ENCODE results near the gene HFE. TPM values are rescaled to one million over a fixed set of nuclear protein-coding genes. Genes with fewer than 3 reads are reported as not detected.

The HFE gene
- total and polyA plus RNA-seq, 2 of the 13 experiments (the other 11 are each of a cell fraction or from before 2014, with no cell fraction given) = 3.7 to 6.3 TPM

DNA sequence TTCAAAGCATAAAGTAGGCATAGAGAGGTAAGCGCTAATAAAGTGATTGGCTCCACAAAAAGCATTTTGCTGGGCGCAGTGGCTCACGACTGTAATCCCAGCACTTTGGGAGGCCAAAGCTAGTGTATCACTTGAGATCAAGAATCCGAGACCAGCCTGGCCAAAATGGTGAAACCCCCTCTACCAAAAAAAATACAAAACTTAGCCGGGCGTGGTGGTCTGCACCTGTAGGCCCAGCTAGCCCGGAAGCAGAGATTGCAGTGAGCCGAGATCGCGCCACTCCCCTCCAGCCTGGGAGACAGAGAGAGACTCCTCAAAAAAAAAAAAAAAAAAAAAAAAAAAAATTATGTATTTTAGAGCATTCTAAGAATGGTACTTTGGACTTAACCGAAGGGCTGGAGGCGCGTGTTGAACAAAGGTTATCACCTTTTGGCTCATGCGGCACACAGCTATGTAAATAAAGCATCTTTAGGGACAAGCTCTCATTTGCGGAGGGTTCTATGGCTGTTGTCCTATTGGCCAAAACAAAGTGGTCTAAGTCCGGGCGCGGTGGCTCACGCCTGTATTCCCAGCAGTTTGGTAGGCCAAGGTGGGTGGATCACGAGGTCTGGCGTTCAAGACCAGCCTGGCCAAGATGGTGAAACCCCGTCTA, 17.4 kb downstream of the HFE start (continued):
- peak; percentile 82 for TF ChIP-seq AGO2 (optimal IDR thresholded peaks at IDR 0.05; ENCODE audit: low read depth, low read length)
- peak; percentile 58; the same call in 1 of the 2 replicates for TF ChIP-seq SIX4 (CRISPR knock-in tag; IDR thresholded peaks at IDR 0.05)
- 0 out of 2 replicates have a peak, but pooled peaks have one; percentile 34 for TF ChIP-seq ZBTB7A (CRISPR knock-in tag; IDR thresholded peaks at IDR 0.05)
- peak; percentile 81; the same call in 1 of the 2 replicates for TF ChIP-seq ZNF670 (CRISPR knock-in tag; IDR thresholded peaks at IDR 0.05; ENCODE audit: borderline replicate concordance)
- TF ChIP-seq MIXL1 (CRISPR knock-in tag; IDR thresholded peaks at IDR 0.05) = peak; percentile 80; the same call in 1 of the 2 replicates
- peak; percentile 19; the same call in 1 of the 2 replicates for TF ChIP-seq STAG1 (CRISPR knock-in tag; IDR thresholded peaks at IDR 0.05)
- TF ChIP-seq, protein P1, sequence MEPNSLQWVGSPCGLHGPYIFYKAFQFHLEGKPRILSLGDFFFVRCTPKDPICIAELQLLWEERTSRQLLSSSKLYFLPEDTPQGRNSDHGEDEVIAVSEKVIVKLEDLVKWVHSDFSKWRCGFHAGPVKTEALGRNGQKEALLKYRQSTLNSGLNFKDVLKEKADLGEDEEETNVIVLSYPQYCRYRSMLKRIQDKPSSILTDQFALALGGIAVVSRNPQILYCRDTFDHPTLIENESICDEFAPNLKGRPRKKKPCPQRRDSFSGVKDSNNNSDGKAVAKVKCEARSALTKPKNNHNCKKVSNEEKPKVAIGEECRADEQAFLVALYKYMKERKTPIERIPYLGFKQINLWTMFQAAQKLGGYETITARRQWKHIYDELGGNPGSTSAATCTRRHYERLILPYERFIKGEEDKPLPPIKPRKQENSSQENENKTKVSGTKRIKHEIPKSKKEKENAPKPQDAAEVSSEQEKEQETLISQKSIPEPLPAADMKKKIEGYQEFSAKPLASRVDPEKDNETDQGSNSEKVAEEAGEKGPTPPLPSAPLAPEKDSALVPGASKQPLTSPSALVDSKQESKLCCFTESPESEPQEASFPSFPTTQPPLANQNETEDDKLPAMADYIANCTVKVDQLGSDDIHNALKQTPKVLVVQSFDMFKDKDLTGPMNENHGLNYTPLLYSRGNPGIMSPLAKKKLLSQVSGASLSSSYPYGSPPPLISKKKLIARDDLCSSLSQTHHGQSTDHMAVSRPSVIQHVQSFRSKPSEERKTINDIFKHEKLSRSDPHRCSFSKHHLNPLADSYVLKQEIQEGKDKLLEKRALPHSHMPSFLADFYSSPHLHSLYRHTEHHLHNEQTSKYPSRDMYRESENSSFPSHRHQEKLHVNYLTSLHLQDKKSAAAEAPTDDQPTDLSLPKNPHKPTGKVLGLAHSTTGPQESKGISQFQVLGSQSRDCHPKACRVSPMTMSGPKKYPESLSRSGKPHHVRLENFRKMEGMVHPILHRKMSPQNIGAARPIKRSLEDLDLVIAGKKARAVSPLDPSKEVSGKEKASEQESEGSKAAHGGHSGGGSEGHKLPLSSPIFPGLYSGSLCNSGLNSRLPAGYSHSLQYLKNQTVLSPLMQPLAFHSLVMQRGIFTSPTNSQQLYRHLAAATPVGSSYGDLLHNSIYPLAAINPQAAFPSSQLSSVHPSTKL (CRISPR knock-in tag; IDR thresholded peaks at IDR 0.05) = peak; percentile 86
- TF ChIP-seq, protein P2, sequence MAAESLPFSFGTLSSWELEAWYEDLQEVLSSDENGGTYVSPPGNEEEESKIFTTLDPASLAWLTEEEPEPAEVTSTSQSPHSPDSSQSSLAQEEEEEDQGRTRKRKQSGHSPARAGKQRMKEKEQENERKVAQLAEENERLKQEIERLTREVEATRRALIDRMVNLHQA (CRISPR knock-in tag; IDR thresholded peaks at IDR 0.05) = no peak
- TF ChIP-seq DNMT1 (CRISPR knock-in tag; IDR thresholded peaks at IDR 0.05) = no peak
- TF ChIP-seq SMAD3 (CRISPR knock-in tag; IDR thresholded peaks at IDR 0.05) = peak; percentile 44; the same call in 1 of the 2 replicates
- no peak for TF ChIP-seq NFIB (CRISPR knock-in tag; IDR thresholded peaks at IDR 0.05; ENCODE audit: borderline replicate concordance)
- TF ChIP-seq RFX3 (CRISPR knock-in tag; IDR thresholded peaks at IDR 0.05) = no peak
- no peak; the same call in 1 of the 2 replicates for TF ChIP-seq ZNF878 (CRISPR knock-in tag; IDR thresholded peaks at IDR 0.05)
- TF ChIP-seq, protein P3, sequence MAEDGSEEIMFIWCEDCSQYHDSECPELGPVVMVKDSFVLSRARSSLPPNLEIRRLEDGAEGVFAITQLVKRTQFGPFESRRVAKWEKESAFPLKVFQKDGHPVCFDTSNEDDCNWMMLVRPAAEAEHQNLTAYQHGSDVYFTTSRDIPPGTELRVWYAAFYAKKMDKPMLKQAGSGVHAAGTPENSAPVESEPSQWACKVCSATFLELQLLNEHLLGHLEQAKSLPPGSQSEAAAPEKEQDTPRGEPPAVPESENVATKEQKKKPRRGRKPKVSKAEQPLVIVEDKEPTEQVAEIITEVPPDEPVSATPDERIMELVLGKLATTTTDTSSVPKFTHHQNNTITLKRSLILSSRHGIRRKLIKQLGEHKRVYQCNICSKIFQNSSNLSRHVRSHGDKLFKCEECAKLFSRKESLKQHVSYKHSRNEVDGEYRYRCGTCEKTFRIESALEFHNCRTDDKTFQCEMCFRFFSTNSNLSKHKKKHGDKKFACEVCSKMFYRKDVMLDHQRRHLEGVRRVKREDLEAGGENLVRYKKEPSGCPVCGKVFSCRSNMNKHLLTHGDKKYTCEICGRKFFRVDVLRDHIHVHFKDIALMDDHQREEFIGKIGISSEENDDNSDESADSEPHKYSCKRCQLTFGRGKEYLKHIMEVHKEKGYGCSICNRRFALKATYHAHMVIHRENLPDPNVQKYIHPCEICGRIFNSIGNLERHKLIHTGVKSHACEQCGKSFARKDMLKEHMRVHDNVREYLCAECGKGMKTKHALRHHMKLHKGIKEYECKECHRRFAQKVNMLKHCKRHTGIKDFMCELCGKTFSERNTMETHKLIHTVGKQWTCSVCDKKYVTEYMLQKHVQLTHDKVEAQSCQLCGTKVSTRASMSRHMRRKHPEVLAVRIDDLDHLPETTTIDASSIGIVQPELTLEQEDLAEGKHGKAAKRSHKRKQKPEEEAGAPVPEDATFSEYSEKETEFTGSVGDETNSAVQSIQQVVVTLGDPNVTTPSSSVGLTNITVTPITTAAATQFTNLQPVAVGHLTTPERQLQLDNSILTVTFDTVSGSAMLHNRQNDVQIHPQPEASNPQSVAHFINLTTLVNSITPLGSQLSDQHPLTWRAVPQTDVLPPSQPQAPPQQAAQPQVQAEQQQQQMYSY (CRISPR knock-in tag; IDR thresholded peaks at IDR 0.05) = 0 out of 2 replicates have a peak, but pooled peaks have one; percentile 12
- no peak for TF ChIP-seq ZNF317 (CRISPR knock-in tag; IDR thresholded peaks at IDR 0.05)
- peak; percentile 40; the same call in 1 of the 2 replicates for TF ChIP-seq PPARG (CRISPR knock-in tag; conservative IDR thresholded peaks at IDR 0.05)
- TF ChIP-seq ZNF256 (CRISPR knock-in tag; conservative IDR thresholded peaks at IDR 0.05) = no peak
- TF ChIP-seq SIN3B (IDR thresholded peaks at IDR 0.05; ENCODE audit: low read length) = no peak
- TF ChIP-seq, protein P4, sequence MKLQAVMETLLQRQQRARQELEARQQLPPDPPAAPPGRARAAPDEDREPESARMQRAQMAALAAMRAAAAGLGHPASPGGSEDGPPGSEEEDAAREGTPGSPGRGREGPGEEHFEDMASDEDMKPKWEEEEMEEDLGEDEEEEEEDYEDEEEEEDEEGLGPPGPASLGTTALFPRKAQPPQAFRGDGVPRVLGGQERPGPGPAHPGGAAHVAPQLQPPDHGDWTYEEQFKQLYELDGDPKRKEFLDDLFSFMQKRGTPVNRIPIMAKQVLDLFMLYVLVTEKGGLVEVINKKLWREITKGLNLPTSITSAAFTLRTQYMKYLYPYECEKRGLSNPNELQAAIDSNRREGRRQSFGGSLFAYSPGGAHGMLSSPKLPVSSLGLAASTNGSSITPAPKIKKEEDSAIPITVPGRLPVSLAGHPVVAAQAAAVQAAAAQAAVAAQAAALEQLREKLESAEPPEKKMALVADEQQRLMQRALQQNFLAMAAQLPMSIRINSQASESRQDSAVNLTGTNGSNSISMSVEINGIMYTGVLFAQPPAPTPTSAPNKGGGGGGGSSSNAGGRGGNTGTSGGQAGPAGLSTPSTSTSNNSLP (IDR thresholded peaks at IDR 0.05; ENCODE audit: low read depth, low read length) = peak; percentile 19; the same call in 1 of the 2 replicates
